OCI-LY3 (cell line): ENCODE data around the gene PIK3CB.
"Not testable (repeated sequence)": the region's sequence is repeated elsewhere in the genome, so short reads cannot be mapped to it uniquely, and the experiment has no call there.

Source experiments
- EZH2phosphoT487 ChIP-seq: fragments of 200-600 bp; shearing (Covaris generic); IDR thresholded peaks from 2 replicates; pipeline ENCODE4 v1.6.1; 2018; ENCODE audit warnings: antibody characterized with exemption, mixed run types, low read depth
- TF ChIP-seq, protein P1 (sequence below): fragments of 200-600, 300-600 bp; sonication (generic); IDR thresholded peaks from 2 replicates; pipeline ENCODE4 v1.5.1; 2014; ENCODE audit warnings: antibody characterized with exemption, low read length, low read depth

DNA sequence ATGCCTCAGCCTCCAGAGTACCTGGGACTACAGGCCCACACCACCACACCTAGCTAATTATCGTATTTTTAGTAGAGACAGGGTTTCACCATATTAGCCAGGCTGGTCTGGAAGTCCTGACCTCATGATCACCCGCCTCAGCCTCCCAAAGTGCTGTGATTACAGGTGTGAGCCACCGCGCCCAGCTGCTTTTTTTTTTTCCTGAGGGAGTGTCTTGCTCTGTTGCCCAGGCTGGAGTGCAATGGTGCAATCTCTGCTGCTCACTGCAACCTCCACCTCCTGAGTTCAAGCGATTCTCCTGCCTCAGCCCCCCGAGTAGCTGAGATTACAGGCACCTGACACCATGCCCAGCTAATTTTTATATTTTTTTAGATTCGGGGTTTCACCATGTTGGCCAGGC lies 3.7 kb upstream of the PIK3CB start:
- TF ChIP-seq, protein P1, sequence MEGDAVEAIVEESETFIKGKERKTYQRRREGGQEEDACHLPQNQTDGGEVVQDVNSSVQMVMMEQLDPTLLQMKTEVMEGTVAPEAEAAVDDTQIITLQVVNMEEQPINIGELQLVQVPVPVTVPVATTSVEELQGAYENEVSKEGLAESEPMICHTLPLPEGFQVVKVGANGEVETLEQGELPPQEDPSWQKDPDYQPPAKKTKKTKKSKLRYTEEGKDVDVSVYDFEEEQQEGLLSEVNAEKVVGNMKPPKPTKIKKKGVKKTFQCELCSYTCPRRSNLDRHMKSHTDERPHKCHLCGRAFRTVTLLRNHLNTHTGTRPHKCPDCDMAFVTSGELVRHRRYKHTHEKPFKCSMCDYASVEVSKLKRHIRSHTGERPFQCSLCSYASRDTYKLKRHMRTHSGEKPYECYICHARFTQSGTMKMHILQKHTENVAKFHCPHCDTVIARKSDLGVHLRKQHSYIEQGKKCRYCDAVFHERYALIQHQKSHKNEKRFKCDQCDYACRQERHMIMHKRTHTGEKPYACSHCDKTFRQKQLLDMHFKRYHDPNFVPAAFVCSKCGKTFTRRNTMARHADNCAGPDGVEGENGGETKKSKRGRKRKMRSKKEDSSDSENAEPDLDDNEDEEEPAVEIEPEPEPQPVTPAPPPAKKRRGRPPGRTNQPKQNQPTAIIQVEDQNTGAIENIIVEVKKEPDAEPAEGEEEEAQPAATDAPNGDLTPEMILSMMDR = not testable (repeated sequence)
- not testable (repeated sequence) for TF ChIP-seq EZH2phosphoT487
